PC-9 (cell line): ENCODE data around the gene LBX2.

Experiments
- CTCF ChIP-seq: fragments of 200-600 bp; sonication (generic); conservative IDR thresholded peaks from 2 replicates; pipeline ENCODE4 v1.6.1; 2017; ENCODE audit warnings: mixed run types, antibody characterized with exemption, mild to moderate bottlenecking, moderate library complexity
- EZH2 ChIP-seq: fragments of 200-600 bp; sonication (generic); IDR thresholded peaks from 2 replicates; pipeline ENCODE4 v1.8.0; 2017; ENCODE audit warnings: antibody characterized with exemption, low read depth

DNA sequence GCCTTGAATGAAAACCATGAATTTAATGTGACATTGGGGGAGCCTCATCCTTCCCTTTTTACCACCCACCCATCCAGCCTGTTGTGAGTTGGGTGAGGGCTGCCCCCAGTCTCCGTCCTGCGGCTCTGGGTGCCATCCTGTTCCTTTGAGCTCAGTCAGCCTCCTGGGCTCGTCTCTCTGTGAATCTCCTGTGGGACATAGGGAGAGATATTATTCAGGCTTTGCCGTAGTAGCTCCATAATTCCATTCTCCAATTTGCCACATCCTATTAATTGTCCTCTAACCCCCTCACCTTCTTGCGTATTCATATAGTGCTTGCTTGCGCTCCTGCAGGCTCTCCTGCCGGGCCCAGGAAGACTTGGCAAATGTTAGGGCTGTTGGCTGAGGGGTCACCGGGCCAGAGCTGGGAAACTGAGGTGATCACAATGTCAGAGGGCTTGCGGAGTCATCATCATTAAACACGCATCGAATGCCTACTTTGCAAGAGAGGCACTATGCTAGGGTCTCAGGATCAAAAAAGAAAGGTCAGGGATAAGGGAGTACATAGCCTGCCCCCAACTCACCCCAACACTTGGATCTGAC, 27.3 kb upstream of the LBX2 start:
- TF ChIP-seq CTCF (no peak), EZH2 (no peak)
